VCaP (cell line): ENCODE measurements around the gene PROX2.

Source experiments
- H3K27ac ChIP-seq: fragments of 450-650 bp; 2 replicates; pipeline ENCODE4 v1.5.1; 2017
- CTCF ChIP-seq: fragments of 450-650 bp; conservative IDR thresholded peaks from 2 replicates; pipeline ENCODE4 v1.5.1; 2017; ENCODE audit warnings: mild to moderate bottlenecking, moderate library complexity

PROX2 gene

GRCh38 chr14:74853581-74853980, 22.4 kb downstream of the PROX2 start:
- no peak for TF ChIP-seq CTCF
- H3K27ac ChIP-seq: no peak overlapping the region

DNA sequence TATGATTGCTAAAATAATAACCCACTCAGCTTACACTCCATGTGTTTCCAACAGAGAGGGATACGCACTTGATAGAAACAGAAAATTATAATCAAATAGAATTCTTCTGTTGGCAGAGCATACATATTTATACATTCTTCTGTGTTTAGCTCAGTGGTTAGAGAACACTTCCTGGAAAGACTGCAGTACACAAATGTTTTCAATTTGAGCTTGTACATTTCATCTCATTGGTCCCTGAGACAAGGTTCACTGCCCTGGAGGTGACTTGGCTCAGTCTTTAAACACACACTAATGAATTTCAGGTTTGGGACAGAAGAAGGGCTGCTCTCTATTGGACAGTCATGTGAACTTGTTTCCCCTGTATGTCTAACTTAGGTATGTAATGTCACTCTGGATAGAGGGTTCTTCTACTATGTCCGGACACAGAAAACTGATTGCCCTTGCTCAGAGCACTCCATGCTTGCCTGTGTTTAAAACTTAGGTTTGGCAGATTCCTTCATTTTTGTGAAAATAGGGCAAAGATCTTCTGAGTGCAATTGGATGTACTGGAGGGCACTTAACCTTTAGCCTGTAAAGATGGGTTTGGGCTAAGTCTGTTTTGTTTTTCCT, 22.9 kb downstream of the PROX2 start:
- TF ChIP-seq CTCF: no peak
- H3K27ac ChIP-seq: no peak overlapping the region

GRCh38 chr14:74848768-74849167, 27.2 kb downstream of the PROX2 start:
- no peak overlapping the region for H3K27ac ChIP-seq
- no peak for TF ChIP-seq CTCF

DNA sequence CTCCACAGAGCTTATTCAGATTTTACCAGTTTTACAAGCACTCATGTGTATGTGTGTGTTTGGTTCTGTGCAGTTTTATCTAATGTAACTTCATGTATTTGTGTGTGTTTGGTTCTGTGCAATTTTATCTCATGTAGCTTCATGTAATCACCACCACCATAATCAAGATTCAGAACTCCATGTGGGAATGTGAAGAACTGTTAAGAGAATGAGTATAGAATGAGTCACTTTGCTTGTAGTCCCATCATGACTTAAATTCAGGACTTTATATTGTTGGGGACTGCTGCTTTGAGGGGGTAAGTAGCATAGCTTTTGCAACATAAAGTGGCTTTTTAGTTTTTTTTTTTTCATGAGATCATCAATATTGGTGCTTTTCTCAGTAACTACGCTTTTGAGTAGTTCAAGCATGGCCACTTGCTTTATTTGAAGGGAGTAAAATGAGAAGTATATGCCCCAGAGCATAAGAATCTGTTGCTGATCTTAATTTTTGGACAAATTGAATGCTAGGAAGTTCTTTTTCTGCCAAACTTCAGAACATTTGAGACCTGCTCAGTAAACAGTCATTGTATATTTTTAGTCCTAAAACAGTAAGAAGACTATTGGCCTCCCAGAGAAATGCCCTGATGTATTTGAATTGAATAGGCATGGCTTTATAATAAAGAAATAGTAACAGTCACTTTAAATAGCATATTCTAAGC, 28.8 kb downstream of the PROX2 start:
- no peak for TF ChIP-seq CTCF
- H3K27ac ChIP-seq: no peak overlapping the region

DNA sequence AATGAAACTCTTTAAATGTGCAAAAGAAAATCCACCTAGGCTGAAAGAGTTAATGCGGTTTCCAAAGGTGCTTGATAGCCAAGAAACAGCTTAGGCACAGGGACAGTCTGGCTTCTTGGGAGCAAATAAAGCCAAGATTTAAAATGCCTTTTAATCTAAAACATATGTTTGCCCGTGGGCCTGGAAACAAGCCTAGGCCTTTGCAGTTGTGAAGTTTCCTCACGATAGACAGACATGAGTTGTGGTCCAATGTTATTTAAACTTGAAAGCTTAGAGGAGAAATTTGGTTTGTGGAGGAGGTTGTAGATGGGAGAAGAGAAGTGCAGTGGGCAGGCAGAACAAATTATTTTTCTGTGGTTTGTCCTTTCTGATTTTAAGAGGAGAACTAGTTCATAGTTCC, 29.8 kb downstream of the PROX2 start:
- TF ChIP-seq CTCF: no peak

GRCh38 chr14:74843653-74844052, 32.3 kb downstream of the PROX2 start:
- TF ChIP-seq CTCF: no peak
- H3K27ac ChIP-seq: no peak overlapping the region

More for the DNA sequence above, 29.8 kb downstream of the PROX2 start:
- H3K27ac ChIP-seq: no peak overlapping the region

DNA sequence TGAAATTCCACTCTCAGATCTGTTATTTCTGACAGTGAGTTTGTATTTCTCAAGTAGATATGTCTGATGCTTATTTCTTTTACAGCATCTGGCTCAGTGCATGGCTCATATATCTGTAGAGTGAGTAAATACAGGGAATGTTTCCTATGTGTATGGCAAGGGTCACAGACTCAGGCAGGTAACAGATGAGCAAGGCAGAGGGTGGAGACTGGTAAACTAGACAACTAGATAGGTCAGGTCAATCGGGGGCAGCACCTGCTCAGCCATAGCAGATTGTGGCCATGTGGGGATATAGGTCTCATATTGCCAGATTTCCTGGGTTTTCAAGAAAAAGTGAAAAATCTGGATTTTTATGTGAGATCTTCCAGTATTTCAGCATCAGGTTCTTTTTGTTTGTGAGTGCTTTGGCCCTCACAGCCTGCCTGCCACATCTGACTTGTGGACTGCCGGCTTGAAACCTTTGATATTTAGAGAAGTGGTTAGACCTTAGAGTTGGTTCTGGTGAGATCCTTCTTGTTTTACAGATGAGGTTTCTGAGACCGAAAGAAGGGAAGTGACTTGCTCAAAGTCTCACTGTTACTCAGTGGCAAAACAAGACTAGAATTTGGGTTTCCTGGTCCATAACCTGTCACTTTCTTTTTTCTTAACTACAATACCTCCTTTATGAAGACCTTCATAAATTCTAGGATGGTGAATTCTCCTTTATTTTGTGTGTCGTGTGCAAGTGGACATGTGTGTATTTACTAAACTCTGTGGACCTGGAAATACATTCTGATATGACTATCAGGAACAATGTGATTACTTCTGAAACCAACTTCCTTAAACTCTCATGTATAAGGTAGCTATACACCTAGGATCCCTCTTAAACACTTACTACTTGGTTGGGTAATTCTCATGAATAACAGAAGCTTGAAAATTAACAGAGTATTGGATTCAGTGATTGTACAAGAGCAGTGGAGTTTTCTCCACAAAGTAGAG, 34.4 kb downstream of the PROX2 start:
- H3K27ac ChIP-seq: no peak overlapping the region
- no peak for TF ChIP-seq CTCF
